Stimulated activated CD8-positive, alpha-beta memory T cell treated with anti-CD3 and anti-CD28 coated beads, Interleukin-7, amount 100 ng/mL, for 24 hours (primary cell): ENCODE measurements around the gene ZPR1.
"Not testable (repeated sequence)": the region's sequence is repeated elsewhere in the genome, so short reads cannot be mapped to it uniquely, and the experiment has no call there.

Experiments
- DNase-seq: peaks from one replicate; pipeline ENCODE4 v3.0.0-alpha.2; 2020; ENCODE audit warnings: low read depth

The ZPR1 gene

DNA sequence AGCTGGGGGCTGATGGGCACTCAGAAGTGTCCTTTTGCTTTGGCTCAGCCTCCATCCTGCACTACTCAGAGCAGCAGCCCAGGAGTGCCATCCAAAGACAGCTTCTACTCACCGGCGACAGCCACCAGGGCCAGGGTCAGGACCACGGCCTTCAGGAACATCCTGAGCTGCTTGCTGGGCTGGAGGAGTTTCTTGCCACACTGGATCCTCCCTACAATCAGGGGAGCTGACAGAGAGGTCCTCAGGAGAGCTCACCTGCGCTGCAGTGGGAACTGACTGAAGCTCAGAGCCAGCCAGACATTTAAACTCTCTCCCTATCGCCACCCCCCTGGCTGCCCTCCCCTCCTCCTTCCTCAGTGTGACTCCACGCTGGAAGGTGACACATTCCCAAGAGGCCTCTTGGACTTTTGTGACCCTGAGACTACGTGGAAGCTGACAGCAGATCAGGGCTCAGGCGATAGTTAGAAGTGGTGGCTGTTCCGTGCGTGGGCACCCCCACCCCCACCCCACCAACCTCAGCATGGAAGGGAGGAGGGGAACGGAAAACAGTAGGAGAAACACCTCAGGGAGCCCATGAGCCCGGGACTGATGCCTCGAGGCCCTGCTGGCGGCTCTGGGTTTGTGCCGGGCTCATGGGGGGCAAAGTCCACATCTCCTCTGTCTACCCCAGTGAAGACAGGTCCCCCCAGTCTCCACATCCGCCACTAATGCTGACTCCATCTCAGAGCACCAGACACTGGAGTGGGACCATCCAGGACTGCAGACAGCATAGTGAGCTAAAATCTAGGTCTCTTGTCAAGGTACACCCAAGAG, 35.4 kb upstream of the ZPR1 start, which contains the start of gene APOA4:
Gene APOA4, minus strand, starts transcription at position 274 of the 813 bp plus-strand sequence. Its CDS starts 113 bp downstream, at position 161.
- DNase-seq = no peak

DNA sequence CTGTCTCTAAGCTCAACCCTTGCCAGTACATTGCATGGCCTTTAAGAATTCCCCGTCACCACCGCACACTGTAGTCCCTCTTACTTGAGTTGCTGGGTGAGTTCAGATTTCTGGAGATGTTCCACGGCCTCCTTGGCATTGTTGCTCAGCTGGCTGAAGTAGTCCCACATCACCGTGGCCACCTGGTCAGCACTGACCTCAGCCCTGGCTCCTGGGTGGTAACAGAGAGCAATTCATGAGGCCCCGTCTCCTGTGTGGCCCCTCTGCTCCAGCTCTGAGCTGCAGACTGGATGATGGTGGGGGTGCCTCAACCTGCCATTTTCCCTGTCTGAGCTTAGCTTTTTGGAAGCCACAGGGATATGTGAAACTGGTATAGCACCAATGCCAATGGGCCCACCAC, 34.8 kb upstream of the ZPR1 start:
- no peak for DNase-seq

GRCh38 chr11:116821050-116821918, 33.5 kb upstream of the ZPR1 start:
- no peak for DNase-seq

GRCh38 chr11:116819049-116819448, 31.2 kb upstream of the ZPR1 start:
- DNase-seq = no peak

- no peak for DNase-seq
Measured at GRCh38 chr11:116814502-116814901, 26.7 kb upstream of the ZPR1 start.

- DNase-seq = no peak
Measured at GRCh38 chr11:116813781-116814471, 26.1 kb upstream of the ZPR1 start.

- DNase-seq = no peak
Measured at GRCh38 chr11:116813170-116813569, 25.3 kb upstream of the ZPR1 start.

DNA sequence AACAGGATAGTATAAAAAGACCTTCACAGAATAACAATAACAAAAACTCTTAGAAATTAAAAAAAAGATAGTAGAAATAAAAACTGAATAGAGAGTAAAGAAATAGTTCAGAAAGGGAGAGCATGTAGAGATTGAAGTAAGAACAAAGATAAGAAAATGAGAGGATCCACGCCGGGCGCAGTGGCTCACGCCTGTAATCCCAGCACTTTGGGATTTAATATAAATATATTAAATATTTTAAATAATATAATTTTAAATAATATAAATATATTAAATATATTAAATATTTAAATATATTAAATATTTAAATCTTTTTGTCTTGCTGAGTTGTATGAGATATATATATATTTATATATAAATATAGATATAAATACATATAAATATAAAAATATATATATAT, 24.3 kb upstream of the ZPR1 start:
- no peak for DNase-seq

DNA sequence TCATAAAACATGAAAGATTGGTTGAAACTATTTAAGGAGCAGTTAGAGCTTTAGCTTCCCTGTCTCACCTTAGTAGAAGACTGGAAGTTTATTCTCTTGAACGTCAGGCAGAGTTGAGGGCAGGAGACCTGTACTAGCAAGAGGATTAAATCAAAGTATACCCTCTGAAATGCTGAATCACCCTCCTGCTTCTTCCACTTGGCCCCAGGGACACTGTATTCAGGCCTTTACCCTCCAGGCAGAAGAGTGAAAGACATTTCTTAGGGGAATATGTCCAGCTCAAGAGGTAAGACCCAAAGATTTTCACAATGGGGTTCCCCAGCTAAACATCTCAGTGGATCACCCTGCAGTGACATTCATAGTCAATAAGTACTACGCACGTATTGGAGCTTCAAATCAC, 23.4 kb upstream of the ZPR1 start:
- DNase-seq = no peak

DNA sequence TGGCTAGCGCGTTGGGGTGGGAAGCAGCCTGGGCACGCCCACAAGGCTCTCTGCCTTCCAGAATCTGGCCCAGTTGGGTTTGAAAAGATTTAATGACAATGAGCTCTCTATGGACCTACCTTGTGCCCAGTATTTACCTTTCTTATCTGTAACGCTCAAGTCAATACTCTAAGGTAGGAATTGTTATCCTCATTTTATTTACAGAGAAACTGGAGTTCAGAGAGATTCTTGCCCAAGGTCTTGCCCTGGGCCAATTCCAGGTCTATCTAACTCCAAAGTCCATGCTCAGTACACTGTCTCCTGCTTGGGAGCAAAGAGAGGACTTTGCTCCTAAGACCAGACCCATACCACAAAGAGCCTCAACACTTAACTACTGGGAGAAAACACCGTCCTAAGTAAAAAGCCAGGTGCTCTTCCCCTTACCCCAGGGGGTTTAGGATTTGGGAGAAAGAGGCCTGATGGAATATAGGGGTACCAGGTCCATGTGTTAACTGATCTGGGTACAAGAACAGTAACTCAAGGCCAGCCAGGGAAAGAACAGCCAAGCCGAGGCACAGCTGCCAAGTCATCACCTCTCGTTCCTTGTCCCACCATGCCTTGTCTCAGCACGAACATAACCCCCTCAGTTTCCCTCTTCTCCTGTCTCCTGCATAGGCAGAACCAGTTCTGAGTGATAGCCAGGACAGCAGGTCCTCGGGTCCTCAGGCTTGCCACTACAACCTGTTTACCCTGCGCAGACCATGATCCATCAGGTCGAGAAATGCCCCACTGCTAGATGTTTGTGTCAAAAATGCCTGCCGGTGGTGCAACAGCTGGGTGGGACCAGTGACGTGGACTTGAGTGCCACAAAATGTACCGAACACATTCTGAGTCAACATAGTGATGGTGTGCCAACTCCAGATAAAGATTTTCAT, 20.7 kb upstream of the ZPR1 start:
- DNase-seq = no peak

- no peak for DNase-seq
Measured at GRCh38 chr11:116807601-116808261, 19.9 kb upstream of the ZPR1 start.

GRCh38 chr11:116804001-116804400, 16.2 kb upstream of the ZPR1 start:
- no peak for DNase-seq

GRCh38 chr11:116801662-116802061, 13.8 kb upstream of the ZPR1 start:
- not testable (repeated sequence) for DNase-seq

- no peak for DNase-seq
Measured at GRCh38 chr11:116800610-116801009, 12.8 kb upstream of the ZPR1 start.

- no peak for DNase-seq
Measured at GRCh38 chr11:116798368-116798767, 10.5 kb upstream of the ZPR1 start.

DNA sequence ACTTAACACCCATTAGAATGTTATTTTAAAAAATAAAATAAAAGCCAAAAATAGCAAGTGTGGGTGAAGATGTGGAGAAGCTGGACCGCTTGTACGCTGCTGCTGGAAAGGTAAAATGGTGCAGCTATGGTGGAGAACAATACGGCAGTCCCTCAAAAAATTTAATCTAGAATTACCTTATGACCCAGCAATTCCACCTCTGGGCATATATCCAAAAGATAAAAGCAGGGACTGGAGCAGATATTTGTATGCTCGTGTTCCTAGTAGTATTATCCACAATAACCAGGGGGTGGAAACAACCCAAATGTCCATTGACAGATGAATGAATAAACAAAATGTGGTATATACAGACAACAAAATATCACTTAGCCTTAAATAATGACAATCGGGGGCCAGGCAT, 10.0 kb upstream of the ZPR1 start:
- no peak for DNase-seq

DNA sequence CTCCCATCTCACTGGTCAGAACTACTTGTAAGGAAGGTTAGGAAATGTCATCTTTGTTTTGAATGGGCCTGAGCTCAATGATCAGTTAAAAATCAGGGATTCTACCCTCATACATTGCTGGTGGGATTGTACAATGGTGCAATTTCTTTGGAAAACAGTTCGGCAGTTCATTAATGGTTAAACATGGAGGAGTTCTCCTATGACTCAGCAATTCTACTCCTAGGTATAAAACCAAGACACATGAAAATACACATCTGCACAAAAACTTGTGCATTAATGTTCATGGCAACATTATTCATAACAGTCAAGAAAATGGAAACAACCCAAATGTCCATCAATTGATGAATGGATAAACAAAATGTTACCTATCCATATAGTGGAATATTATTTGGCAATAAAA, 8.7 kb upstream of the ZPR1 start:
- no peak for DNase-seq

GRCh38 chr11:116794851-116795250, 7.0 kb upstream of the ZPR1 start:
- no peak for DNase-seq

- no peak for DNase-seq
Measured at GRCh38 chr11:116793772-116794097, 5.9 kb upstream of the ZPR1 start.

- DNase-seq = no peak
Measured at GRCh38 chr11:116792869-116793771, 5.3 kb upstream of the ZPR1 start.
